ENCODE results near the gene FKBP2. TPM values are rescaled to one million over a fixed set of nuclear protein-coding genes. Genes with fewer than 3 reads are reported as not detected.

FKBP2 gene
- total RNA-seq, 1 donor from 2014 or later, result 31.4 TPM

DNA sequence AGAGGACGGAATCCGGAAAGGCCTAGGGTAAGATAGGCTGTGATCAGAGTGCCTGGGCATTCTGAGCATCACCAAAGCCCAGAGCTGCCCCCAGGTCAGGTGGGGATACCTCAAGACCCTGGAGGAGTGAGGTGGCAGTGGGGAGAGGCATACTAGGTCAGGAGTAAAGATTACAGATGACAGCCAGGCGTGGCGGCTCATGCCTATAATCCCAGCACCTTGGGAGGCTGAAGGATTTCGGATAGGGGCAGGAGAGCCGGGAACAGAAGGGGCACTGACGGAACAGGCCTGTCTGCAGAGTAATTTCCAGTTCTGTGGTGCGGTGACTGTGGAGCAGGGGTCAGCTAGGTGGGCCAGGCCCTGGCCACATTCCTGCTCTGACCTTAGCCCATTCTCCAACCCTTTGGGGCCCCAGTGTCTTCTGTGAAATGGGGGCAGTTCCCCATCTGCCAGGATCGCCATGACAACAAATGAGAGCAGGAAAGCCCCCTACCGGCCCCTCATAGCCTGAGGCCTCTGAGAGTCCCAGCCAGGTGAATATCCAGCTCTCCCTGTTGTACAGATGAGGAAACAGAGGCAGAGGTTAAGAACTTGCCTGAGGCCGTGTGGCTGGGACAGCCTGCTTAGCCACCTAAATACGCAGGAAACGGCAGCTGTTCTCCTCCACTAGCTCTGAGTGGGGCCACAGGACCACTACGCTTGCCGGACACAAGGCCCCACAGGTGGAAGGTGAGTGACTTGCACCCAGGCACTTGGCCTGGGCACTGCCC, 34.3 kb downstream of the FKBP2 start:
- no peak overlapping the region for H3K4me3 Mint-ChIP-seq

DNA sequence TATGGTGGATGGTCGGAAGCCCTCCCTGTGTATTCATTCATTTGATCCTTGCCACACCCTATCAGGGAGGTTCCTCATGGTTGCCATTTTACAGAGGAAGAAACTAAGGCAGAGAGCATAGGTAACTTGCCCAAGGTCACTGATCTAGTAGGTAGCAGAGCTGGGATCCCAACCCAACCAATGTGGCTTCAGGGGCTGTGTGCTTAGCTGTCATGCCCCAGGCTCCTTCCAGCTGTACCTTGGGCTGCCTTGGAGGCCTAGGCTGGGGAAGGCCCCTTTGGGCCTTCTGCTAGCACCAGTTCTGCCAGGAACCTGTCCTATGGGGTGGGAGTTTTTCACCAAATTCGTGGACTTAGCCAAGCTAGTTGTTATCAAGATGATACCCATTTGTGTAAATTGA, 34.9 kb downstream of the FKBP2 start:
- Mint-ChIP-seq H3K27me3 (no peaks in the 10 kb centered on the region), H3K9me3 (no peaks in the 10 kb centered on the region), H3K36me3 (ENCODE audit: low read depth) (peaks cover 23% of the 10 kb centered on the region), H3K4me1 (peaks cover 6% of the 10 kb centered on the region), H3K4me3 (no peak overlapping the region), H3K27ac (peak overlapping the region; percentile 30)
- no peak for DNase-seq
- ATAC-seq (ENCODE audit: low read depth), result no peak
- TF ChIP-seq, protein P1, sequence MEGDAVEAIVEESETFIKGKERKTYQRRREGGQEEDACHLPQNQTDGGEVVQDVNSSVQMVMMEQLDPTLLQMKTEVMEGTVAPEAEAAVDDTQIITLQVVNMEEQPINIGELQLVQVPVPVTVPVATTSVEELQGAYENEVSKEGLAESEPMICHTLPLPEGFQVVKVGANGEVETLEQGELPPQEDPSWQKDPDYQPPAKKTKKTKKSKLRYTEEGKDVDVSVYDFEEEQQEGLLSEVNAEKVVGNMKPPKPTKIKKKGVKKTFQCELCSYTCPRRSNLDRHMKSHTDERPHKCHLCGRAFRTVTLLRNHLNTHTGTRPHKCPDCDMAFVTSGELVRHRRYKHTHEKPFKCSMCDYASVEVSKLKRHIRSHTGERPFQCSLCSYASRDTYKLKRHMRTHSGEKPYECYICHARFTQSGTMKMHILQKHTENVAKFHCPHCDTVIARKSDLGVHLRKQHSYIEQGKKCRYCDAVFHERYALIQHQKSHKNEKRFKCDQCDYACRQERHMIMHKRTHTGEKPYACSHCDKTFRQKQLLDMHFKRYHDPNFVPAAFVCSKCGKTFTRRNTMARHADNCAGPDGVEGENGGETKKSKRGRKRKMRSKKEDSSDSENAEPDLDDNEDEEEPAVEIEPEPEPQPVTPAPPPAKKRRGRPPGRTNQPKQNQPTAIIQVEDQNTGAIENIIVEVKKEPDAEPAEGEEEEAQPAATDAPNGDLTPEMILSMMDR (IDR thresholded peaks at IDR 0.05), result no peak
- ChIA-PET CTCF (interaction anchor here (1.4 kb wide), 1 partner anchor 28 kb away, joined by 5 read pairs; no protein-coding TSS in a partner anchor), POLR2A (interaction anchor here (0.6 to 2.3 kb wide), 2 partner anchors 9 to 33 kb away, joined by 3 to 8 read pairs; partner anchors contain the start of gene BAD)
- intact Hi-C loops (cut with micrococcal nuclease), result no loop called here

More for the DNA sequence above, 34.3 kb downstream of the FKBP2 start:
- Mint-ChIP-seq H3K9me3 (no peaks in the 10 kb centered on the region), H3K27me3 (no peaks in the 10 kb centered on the region), H3K36me3 (ENCODE audit: low read depth) (peaks cover 26% of the 10 kb centered on the region), H3K4me1 (peaks cover 8% of the 10 kb centered on the region), H3K27ac (peak overlapping the region; percentile 30)
- TF ChIP-seq, protein P1 (IDR thresholded peaks at IDR 0.05), result no peak
- ATAC-seq (ENCODE audit: low read depth) (no peak), DNase-seq (no peak)
- ChIA-PET POLR2A (interaction anchor here (0.6 to 2.3 kb wide), 2 partner anchors 9 to 33 kb away, joined by 3 to 8 read pairs; partner anchors contain the start of gene BAD), CTCF (interaction anchor here (1.4 kb wide), 1 partner anchor 29 kb away, joined by 5 read pairs; no protein-coding TSS in a partner anchor)
- intact Hi-C loops (cut with micrococcal nuclease), result no loop called here

DNA sequence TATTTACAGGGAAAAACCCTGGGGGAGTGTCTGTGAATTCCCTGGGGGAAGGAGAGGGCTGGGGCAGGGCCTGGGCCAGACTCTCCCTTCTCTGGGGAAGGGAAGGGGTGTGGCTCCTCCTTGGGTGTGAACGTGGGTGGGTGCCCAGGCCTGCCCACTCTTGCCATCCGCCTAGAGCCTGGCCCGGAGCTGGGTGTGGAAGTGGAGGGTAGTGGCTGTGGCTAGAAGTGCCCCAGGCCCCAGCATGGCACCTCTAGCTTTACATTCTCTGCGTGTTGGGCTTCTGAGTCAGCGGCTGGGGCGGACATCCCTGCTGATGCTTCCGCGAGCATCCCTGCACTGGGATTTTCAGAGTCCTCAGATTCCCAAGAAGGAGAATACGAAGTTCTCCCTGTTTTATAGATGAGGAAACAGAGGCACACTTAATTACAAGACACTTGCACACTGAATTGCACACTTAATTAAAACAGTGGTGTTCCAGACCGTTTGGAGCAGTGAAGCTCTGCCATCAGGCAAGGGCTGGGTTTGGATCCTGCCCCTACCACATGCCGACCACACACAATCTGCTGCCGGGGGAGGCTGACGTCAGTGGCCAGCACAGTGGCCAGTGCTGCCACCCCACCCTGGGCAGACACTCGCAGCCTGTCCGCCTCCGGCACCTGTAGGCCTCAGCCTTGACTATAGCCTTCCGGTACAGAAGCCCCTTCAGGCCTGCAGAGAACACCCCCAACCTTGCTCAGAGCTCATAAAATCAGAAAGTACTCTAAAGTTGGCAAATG, 35.9 kb downstream of the FKBP2 start:
- ATAC-seq (ENCODE audit: low read depth), result peak; percentile 35
- TF ChIP-seq, protein P1 (IDR thresholded peaks at IDR 0.05), result no peak
- no peak for DNase-seq
- Mint-ChIP-seq H3K9me3 (no peaks in the 10 kb centered on the region), H3K4me3 (no peak overlapping the region), H3K27ac (no peak overlapping the region), H3K4me1 (peaks cover 6% of the 10 kb centered on the region), H3K27me3 (no peaks in the 10 kb centered on the region), H3K36me3 (ENCODE audit: low read depth) (peaks cover 28% of the 10 kb centered on the region)
- ChIA-PET POLR2A (interaction anchor here (2.3 kb wide), 1 partner anchor 8 kb away, joined by 8 read pairs; the partner anchor contains the start of gene BAD), CTCF (interaction anchor here (1.1 to 1.4 kb wide), 2 partner anchors 27 to 70 kb away, joined by 3 to 5 read pairs; partner anchors contain the start of gene FERMT3)
- intact Hi-C loops (cut with micrococcal nuclease), result no loop called here

DNA sequence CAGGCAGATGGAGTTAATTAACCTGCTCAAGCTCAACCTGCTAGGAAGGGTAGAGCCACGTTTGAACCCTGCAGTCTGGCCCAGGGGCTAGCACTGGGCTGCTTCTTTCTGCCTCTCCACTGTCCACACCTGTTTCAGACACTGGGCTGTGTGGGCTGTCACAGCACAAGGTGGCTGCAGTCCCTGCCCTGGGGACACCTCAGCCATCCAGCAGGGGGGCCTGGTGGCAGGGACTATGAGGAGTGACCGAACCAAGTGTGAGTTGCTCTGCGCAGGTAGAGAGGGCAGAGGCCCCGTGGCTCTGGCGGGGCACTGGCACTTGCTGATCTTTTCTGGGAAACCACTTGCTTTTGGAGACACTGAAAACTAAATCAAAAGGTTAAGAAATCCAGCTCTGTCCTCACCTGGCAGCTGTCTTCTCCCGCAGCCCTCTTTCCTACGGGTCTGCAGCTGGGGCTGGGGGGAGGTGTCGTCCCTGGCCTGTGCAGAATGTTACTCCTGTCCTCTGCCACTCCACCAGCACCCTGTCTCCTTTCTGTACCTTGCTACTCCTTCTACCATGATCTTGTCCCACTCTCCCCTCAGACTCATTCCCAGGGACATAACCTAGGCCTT, 37.8 kb downstream of the FKBP2 start:
- no peaks in the 10 kb centered on the region for H3K9me3 Mint-ChIP-seq
- no peak for DNase-seq
- ChIA-PET POLR2A (no interaction called here), CTCF (no interaction called here)
- TF ChIP-seq, protein P1 (IDR thresholded peaks at IDR 0.05), result no peak
- no peaks in the 10 kb centered on the region for H3K27me3 Mint-ChIP-seq
- ATAC-seq (ENCODE audit: low read depth), result no peak
- intact Hi-C loops (cut with micrococcal nuclease), result no loop called here
- H3K36me3 Mint-ChIP-seq (ENCODE audit: low read depth), result peaks cover 30% of the 10 kb centered on the region
- H3K4me3 Mint-ChIP-seq, result no peak overlapping the region
- H3K27ac Mint-ChIP-seq, result no peak overlapping the region
- peaks cover 10% of the 10 kb centered on the region for H3K4me1 Mint-ChIP-seq

Measured in activated B cell treated with CpG ODN at 0.5 μM for 24 hours (primary cell).